NCI-H524 (cell line): ENCODE results near the gene EIF3B.
"Not testable (repeated sequence)": the region's sequence is repeated elsewhere in the genome, so short reads cannot be mapped to it uniquely, and the experiment has no call there.

Source experiments
- DNase-seq, 2 experiments: peaks; one replicate each; lab custom pipeline; 2025; lab: John Stamatoyannopoulos, UW

The EIF3B gene

DNA sequence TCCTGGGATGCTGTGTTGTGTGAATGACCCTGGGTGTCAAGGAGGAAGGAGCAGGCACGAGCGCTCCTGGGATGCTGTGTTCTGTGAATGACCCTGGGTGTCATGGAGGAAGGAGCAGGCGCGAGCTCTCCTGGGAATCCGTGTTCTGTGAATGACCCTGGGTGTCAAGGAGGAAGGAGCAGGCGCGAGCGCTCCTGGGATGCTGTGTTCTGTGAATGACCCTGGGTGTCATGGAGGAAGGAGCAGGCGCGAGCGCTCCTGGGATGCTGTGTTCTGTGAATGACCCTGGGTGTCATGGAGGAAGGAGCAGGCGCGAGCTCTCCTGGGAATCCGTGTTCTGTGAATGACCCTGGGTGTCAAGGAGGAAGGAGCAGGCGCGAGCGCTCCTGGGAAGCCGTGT, 22.9 kb downstream of the EIF3B start:
- DNase-seq = not testable (repeated sequence)

DNA sequence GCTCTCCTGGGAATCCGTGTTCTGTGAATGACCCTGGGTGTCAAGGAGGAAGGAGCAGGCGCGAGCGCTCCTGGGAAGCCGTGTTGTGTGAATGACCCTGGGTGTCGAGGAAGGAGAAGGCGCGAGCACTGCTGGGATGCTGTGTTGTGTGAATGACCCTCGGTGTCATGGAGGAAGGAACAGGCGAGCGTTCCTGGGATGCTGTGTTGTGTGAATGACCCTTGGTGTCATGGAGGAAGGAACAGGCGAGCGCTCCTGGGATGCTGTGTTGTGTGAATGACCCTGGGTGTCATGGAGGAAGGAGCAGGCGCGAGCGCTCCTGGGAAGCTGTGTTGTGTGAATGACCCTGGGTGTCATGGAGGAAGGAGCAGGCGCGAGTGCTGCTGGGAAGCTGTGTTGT, 23.5 kb downstream of the EIF3B start:
- not testable (repeated sequence) for DNase-seq

DNA sequence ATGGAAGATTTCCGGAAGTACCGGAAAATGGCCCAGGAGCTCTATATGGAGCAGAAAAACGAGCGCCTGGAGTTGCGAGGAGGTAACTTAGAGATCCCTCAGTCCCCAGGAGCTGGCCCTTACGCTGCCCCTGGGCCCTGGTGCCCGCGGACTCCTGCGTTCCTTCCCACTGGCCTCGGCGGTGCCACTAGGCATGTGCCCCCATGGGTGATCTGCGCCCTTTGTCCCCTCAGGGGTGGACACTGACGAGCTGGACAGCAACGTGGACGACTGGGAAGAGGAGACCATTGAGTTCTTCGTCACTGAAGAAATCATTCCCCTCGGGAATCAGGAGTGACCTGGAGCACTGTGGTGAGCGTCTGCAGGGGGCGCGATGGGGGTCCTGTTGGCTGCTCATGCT, 24.5 kb downstream of the EIF3B start:
- no peak for DNase-seq

DNA sequence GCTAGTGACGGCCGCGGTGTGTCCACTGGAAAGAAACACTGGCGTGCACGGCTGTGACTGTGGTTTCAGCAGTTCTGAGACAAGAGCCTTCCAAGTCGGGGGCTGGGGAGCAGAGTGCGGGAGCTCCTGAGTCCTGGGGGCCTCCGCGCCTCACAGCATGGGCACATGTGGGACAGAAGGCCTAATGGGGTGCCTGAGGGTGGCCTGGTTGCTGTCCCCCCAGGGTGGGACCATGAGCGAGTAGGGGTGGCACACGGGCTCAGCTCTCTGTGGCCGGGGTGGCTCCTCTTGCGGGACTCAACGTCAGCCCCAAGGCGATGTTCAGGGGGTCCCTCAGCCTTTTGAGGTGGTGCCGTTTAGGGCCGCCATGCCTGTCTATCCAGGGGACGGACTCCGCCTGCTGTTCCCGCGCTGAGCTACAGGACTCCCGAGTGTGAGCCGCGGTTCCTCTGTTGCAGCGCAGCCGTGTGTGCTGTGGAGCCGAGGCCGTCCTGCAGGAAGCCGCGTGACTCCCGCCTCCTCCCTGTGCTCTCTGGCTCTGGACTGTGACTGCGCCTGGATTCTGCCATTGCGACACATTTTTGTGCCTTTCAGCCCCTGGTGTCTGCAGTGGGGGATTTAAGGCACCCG, 25.3 kb downstream of the EIF3B start:
- DNase-seq = no peak

DNA sequence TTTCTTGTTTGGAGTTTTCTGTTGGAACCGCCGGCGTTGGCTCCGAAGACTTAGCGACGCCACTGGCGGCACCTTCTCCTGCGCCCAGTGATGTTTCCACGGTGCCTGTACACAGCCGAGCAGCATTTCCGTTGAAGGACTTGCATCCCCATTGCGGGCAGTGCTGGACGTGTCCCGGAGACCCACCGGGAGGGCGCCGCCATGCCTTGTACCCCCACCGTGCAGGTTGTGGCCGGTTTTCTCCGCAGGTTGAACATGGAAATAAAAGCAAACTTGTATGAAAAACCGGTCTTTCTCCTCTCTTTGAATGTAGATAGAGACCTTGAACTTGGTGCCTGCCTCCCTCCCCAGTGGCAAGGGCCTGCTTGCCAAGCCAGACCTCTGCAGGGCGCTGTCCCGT, 25.8 kb downstream of the EIF3B start:
- DNase-seq = no peak

DNA sequence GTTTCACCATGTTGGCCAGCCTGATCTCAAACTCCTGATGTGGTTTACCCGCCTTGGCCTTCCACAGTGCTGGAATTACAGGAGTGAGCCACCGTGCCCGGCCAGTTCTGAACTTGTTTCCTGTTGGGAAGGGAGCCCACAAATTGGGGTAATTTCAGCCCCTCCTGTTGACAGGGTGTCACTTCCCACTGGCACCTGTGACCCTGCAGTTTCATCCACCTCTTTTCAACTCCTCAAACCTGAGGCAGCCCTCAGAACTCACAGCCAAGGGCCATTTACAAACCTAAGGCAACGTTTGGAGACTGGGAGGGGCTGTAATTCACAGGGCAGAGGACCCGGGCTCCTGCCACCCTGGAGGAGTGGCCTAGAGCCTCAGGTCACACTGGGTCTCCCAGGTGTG, 26.6 kb downstream of the EIF3B start:
- DNase-seq = no peak

DNA sequence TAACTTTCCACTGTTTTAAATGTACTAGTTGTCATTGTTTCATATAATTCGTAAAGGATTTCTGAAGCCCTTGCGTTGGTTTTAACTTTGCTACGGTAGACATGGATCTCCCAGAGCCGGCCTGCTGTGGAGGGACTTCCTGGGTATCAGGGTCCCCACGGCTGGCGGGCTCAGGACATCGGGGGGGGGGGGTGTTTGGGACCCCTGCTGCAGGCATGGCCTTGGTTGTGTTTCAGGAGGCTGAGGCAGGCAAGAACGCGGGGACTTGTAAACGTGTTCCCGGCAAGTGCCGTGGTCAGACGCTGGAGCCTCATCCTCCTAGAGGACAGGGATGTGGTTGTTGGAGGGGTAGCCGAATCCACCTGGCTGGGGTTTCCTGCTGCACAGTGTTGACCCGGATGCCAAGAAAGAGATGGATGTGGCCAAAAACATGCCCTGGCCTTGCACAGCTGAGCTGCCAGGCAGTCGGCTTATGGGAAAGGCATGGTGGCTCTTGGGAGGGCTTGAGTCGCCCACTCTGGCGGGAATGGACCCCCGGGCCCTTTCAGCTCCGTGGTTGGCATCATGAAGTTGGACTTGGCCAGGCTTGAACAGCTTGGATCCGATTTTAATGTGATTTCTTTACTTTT, 27.4 kb downstream of the EIF3B start:
- DNase-seq = no peak

DNA sequence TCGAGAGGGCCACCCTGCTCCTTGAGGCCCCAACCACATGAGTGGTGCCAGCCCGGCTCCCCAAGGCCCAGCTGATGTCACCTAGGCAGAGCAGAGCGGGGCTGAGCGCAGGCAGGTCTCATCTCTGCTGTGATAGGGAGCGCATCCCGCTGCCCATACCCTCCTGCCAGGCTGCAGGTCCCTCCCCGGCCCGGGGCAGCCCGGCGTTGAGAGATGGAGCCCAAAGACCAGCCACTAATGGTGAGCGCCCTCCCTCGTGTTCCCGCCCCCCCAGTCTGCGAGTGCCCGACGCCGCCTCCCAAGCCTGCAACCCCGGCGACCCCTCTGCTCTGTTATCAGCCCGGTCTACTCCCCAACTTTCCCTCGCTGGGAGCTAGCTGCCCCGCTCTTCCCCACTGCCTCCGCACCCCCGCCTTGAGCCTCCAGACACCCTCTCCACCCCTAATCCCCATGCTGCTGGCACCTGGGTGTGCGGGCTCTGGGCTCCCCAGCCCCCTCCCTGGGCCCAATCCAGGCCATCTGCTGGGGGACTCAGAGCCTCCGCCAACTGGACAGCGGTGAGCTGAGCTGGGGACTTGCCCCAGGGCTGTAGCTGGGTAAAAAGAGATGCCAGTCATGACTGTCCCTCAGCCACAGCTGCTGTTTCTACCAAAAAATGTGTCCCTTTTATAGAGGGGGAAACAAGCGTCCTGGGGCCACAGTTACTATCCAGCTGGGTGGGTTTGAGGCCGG, 29.1 kb downstream of the EIF3B start:
- DNase-seq = peak; percentile 78 to 86

DNA sequence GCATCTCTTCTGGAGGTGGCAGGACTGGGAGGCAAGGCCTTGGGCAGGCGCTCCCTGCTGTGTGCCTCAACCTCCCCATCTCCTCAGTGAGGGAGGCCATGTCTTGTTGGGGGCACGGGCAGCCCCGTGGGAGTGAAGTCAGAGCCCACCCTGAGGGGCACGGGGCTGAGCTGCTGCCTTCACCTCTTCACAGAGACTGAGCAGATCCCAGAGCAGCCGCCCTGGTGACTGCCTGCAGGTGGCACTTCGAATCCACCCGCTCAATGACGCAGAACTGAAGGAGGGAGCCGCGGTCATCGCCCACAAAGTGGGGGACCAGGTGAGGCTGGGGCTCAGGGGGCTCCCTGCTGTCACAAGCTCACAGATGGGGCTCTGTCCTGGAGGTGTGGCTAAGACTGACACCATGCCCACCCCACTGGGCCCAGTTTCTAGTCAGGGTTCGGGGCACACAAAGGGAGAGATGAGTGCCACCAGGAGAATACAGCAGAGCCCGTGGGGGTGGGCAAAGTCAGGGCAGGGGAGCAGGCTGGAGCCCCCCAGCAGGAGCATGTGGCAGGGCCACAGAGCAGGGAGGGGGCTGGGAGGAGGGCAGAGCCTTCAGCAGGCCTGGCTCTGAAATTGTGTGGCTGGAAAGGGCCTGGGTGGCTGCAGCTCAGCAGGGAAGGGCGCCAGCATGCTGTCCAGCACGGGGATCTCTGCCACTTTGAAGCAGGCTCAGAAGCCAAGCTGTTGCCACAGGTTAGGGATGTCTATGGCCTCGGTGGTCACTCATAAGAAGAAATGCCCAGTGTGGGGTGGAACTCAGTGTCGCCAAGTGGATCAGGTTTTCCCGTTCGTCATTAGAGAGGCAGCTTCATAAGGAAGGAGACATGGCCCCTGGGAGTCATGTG, 30.0 kb downstream of the EIF3B start:
- no peak for DNase-seq

DNA sequence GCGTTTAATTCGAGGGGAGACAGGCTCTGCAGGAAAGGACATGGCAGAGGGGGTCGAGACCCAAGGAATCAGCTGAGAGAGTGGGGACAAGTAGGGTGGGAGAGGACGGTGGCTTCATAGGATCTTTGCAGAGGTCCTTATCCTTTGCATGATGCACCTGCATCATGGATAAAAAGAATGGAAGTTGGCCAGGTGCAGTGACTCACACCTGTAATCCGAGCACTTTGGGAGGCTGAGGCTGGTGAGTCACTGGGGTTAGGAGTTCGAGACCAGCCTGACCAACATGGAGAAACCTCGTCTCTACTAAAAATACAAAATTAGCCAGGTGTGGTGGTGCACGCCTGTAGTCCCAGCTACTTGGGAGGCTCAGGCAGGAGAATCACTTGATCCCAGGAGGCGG, 31.5 kb downstream of the EIF3B start:
- not testable (repeated sequence) for DNase-seq

DNA sequence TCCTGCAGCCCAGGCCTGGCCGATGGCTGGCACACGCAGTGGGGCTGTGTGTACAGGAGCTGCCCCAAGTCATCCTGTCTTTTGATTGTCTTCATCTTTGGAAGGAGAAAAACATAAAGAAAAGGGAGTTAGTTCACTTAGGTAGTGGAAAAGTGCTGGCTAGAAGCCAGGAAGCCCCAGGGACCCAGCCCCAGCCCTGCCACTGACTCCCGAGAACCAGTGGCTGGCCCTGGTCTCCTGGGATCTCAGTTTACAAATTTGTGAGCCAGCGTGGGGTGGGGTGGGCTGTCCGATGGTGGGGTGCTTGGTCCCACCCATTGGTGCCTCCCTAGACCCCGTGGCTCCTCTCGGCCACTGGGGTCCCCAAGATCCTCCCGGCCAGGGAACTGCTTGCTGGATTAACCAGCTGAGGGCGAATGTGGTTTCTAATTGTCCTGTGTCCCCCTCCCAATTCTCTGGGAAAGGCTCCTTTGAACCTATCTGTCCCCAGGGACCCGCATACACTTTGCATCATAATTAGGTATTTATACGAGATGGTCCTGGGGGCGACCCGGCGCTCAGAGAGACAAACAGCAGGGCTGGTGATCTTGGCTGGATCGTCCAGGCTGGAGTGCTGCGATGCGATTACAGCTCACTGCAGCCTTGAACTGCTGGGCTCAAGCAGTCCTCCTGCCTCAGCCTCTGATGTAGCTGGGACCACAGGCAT, 32.5 kb downstream of the EIF3B start:
- peak in 1 of 2 experiments; percentile 12 for DNase-seq

DNA sequence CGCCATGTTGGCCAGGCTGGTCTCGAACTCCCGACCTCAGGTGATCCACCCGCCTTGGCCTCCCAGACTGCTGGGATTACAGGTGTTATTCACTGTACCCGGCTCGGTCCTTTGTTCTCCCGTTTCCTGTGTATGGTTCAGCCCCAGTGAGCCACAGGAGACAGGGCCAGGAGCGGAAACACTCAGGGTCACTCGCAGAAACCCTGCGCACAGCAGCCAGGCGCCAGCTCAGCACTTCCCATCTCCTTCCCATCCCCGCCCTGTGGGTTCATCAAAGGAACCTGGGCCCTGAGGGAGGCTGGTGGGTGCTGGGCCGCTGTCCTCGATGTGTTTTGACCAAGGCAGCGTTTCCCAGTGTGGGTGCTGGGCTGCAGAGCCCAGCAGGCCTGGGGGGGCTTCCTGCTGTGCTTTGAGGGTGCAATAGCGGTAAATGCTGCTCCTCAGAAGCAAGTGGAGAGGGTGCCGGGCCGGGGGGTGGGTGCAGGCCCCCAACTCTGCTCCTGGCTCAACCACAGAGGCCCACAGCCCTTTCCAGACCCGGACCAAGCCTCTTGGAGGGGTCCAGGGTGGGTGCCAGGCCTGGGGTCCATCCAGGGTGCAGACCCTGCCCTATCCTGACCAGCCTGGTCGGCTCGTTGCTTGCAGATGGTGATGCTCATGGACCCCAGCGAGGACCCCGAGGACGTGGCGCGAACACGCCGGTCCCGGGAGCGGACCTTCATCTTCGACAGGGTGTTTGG, 33.4 kb downstream of the EIF3B start:
- DNase-seq = no peak

DNA sequence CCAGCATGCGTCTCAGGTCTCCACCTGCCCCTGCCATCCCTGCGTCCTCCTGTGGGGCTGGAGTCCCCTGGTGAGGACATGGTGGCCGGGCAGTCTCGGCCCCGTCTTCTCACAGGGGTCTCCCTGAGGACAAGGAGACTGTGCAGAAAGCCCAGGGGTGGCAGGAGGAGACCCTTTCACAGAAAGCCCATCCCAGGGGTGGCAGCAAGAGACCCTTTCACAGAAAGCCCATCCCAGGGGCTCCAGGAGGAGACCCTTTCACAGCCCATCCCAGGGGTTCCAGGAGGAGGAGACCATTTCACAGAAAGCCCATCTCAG, 34.0 kb downstream of the EIF3B start:
- no peak for DNase-seq

DNA sequence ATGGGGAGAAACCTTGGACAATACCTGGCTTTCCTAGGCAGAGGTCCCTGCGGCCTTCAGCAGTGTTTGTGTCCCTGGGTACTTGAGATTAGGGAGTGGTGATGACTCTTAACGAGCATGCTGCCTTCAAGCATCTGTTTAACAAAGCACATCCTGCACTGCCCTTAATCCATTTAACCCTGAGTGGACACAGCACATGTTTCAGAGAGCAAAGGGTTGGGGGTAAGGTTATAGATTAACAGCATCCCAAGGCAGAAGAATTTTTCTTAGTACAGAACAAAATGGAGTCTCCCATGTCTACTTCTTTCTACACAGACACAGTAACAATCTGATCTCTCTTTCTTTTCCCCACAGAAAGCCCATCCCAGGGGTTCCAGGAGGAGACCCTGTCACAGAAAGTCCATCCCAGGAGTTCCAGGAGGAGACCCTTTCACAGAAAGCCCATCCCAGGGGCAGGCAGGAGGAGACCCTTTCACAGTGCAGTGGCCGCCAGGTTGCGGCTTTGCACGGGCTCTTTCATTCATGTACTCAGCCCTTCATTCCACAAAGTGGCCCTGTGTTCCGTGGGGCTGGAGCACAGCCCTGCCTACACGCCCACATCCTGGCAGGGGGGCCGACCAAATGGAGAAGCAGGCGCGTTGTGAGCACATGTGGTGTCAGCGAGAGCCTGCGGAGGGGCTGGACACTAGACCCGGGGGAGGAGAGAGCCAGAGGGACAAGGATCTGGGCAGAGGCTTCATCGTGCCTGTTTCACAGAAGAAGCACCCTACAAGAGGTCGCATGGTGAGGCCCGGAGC, 35.6 kb downstream of the EIF3B start:
- DNase-seq = not testable (repeated sequence)

DNA sequence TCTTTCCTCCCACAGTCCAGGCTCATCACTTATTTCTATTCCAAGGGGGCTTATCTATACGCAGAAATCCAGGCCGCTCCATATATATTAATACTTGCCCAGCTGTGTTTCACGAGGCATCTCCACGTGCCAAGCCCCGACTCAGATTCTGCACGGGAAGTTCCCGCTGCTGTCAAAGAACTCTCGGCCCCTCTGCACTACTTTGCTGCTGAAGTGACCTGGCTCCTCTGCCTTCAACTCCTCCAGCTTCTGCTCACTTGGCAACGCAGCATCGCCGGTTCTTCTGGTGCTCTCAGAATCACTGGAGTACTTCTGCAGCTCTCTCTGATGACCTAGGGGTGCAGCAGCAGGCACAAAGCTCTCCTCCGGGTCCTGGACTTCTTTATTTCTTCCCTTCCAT, 39.1 kb downstream of the EIF3B start:
- DNase-seq = no peak

DNA sequence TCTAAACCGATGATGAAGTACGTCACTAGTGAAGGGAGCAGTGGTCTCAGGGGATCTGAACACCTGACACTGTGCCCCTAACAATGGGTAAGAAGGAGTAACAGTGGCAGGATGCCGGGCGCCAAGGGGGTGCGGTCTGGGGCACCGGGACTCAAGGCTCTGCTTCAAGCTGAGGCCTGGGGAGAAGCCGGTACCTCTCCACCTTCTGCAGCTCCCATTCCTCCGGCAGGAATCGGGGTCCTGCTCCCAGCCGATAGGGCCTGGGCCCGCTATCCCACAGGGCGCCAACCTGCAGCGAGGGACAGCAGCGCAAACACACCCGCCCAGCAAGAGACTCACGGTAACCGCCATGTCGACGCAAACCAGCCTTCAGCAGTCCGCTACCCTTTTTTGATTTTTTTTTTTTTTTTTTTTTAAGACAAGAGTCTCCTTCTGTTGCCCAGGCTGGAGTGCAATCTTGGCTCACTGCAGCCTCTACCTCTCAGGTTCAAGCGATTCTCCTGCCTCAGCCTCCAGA, 40.0 kb downstream of the EIF3B start:
- no peak for DNase-seq

DNA sequence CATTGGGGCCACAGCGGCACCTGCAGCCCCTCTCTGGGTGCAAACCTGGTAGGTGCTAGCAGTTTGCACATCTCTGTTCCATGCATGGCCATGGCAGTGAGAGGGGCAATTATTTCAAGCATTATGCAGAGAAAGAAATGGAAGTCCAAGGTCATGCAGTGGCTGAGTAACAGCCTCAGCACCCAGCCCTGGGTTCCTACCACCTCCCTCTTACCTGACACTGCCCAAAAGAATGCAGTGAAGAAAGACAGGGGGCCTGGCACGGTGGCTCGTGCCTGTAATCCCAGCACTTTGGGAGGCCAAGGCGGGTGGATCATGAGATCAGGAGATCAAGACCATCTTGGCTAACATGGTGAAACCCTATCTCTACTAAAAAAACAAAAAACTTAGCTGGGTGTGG, 43.9 kb downstream of the EIF3B start:
- DNase-seq = no peak

DNA sequence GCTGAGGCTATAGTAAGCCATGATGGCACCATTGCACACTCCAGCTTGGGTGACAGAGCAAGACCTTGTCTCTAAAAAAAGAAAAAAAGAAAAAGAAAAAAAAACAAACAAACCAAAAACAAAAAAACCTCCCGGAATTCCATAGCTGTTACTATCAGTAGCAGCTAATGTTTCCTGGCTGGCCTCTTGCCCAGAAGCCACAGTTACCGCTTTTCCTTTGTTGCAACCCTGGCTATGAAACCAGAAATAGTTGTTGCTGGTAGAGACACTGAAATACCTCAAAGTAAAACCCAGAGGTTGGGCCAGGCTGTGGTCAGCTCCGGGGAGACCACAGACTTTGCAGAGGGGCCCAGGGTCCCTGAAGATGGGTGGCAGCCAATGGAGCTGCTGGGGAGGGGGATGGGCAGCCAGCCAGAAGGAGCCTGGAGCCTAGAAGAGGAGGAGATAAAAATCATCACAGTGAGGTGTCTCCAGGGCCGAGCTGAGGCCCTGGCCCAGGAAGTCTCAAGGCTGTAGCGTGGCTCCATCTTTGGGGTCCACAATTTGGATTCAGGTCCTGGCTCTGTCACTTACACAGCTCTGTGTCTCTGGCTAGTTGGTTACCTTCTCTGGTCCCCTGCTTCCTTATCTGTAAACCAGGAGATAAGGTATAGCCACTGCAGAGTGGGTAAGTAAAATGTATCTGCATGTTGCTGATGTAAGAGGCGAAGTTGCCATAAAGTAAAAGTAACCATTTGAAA, 45.4 kb downstream of the EIF3B start:
- no peak for DNase-seq

DNA sequence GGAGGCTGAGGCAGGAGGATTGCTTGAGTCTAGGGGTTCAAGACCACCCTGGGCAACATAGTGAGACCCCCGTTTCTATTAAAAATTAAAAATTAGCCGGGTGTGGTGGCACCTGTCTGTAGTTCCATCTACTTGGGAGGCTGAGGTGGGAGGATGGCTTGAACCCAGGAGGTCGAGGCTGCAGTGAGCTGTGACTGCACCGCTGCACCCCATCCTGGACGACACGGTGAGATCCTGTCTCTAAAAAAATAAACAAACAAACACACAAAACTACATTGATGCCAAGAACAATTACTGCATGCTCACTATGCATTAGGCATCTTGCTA, 48.0 kb downstream of the EIF3B start:
- no peak for DNase-seq
